CD14-positive monocyte (primary cell): Measurements from ENCODE around the gene CACTIN. TPM values are rescaled to one million over a fixed set of nuclear protein-coding genes. Genes with fewer than 3 reads are reported as not detected.

Experiments
- DNase-seq, 3 donors: peaks; one replicate each; pipeline ENCODE4 v3.0.0-alpha.2; 2011 to 2022
- H2AFZ ChIP-seq: 2 replicates; pipeline ENCODE4 v1.6.0; 2012; ENCODE audit warnings: mild to moderate bottlenecking, low read depth, low read length, inconsistent platforms; ENCODE audit not compliant: insufficient read depth, poor library complexity, severe bottlenecking
- H3K27ac ChIP-seq, 2 donors: 1 replicate in 1 of 2; 2 replicates in 1 of 2; pipeline ENCODE4 v1.5.1; 2012 to 2013; ENCODE audit warnings: low read length in 2 of 2, control low read depth in 1 of 2, inconsistent platforms in 1 of 2, low read depth in 1 of 2, mild to moderate bottlenecking in 1 of 2
- H3K27me3 ChIP-seq, 2 donors: one replicate each; pipeline versions ENCODE4 v1.6.0 to v1.6.1; 2011 to 2013; ENCODE audit warnings: low read length in 2 of 2; ENCODE audit not compliant: control insufficient read depth in 2 of 2, insufficient read depth in 2 of 2
- H3K36me3 ChIP-seq, 2 donors: replicated peaks in 1 of 2; 1 replicate in 1 of 2; 2 replicates in 1 of 2; pipeline versions ENCODE4 v1.5.1 to v1.6.1; 2012 to 2013; ENCODE audit warnings: low read length in 2 of 2, control low read depth in 1 of 2, inconsistent platforms in 1 of 2, mild to moderate bottlenecking in 1 of 2; ENCODE audit not compliant: insufficient read depth in 2 of 2, control insufficient read depth in 1 of 2
- H3K4me1 ChIP-seq, 2 donors: 1 replicate in 1 of 2; 2 replicates in 1 of 2; pipeline versions ENCODE4 v1.5.1 to v1.6.1; 2012 to 2013; ENCODE audit warnings: low read length in 2 of 2, control low read depth in 1 of 2, inconsistent platforms in 1 of 2, mild to moderate bottlenecking in 1 of 2, moderate library complexity in 1 of 2; ENCODE audit not compliant: insufficient read depth in 2 of 2, control insufficient read depth in 1 of 2
- H3K4me2 ChIP-seq: replicated peaks from 2 replicates; pipeline ENCODE3; 2012; ENCODE audit warnings: low read length, moderate library complexity, mild to moderate bottlenecking; ENCODE audit not compliant: poor library complexity, severe bottlenecking; ENCODE audit errors: extremely low read depth
- H3K4me3 ChIP-seq, 3 experiments: fragments of 200-600 bp in 1 of 3; sonication (generic) in 1 of 3; replicated peaks in 1 of 3; 1 replicate in 2 of 3; 2 replicates in 1 of 3; pipeline ENCODE4 v1.5.1; 2011 to 2013; ENCODE audit warnings: low read length in 3 of 3, mild to moderate bottlenecking in 3 of 3, control low read depth in 2 of 3, low read depth in 2 of 3, inconsistent platforms in 1 of 3, moderate library complexity in 1 of 3
- H3K79me2 ChIP-seq: 2 replicates; pipeline ENCODE4 v1.6.0; 2012; ENCODE audit warnings: mild to moderate bottlenecking, control low read depth, inconsistent platforms, low read length, moderate library complexity; ENCODE audit not compliant: insufficient read depth
- H3K9ac ChIP-seq: 2 replicates; pipeline ENCODE4 v1.6.0; 2017; ENCODE audit warnings: low read length, mild to moderate bottlenecking; ENCODE audit not compliant: insufficient read depth, poor library complexity, severe bottlenecking
- H3K9me3 ChIP-seq, 2 donors: replicated peaks in 1 of 2; 1 replicate in 1 of 2; 2 replicates in 1 of 2; pipeline versions ENCODE4 v1.5.1 to v1.6.1; 2012 to 2013; ENCODE audit warnings: low read length in 2 of 2, control low read depth in 1 of 2; ENCODE audit not compliant: control insufficient read depth in 1 of 2, insufficient read depth in 1 of 2
- H4K20me1 ChIP-seq: 2 replicates; pipeline ENCODE4 v1.6.0; 2012; ENCODE audit warnings: mild to moderate bottlenecking, low read length, control low read depth, moderate library complexity; ENCODE audit not compliant: insufficient read depth
- H3K27ac Mint-ChIP-seq, 7 donors: one replicate each; pipeline ENCODE4 v1.8.0; 2020; ENCODE audit warnings: mild to moderate bottlenecking in 7 of 7, mixed read lengths in 7 of 7, moderate library complexity in 6 of 7, inconsistent platforms in 2 of 7
- H3K27me3 Mint-ChIP-seq, 3 donors: one replicate each; pipeline ENCODE4 v1.8.0; 2021 to 2022; ENCODE audit warnings: low read depth in 3 of 3, mild to moderate bottlenecking in 3 of 3, mixed read lengths in 3 of 3, moderate library complexity in 3 of 3, inconsistent platforms in 1 of 3
- H3K36me3 Mint-ChIP-seq, 2 donors: one replicate each; pipeline ENCODE4 v1.8.0; 2020; ENCODE audit warnings: mixed read lengths in 2 of 2, inconsistent platforms in 1 of 2, mild to moderate bottlenecking in 1 of 2
- H3K4me1 Mint-ChIP-seq: one replicate; pipeline ENCODE4 v1.8.0; 2020; ENCODE audit warnings: mild to moderate bottlenecking, mixed read lengths
- H3K4me3 Mint-ChIP-seq, 2 donors: one replicate each; pipeline ENCODE4 v1.8.0; 2020; ENCODE audit warnings: mild to moderate bottlenecking in 2 of 2, mixed read lengths in 2 of 2, moderate library complexity in 1 of 2
- H3K9me3 Mint-ChIP-seq, 7 donors: one replicate each; pipeline ENCODE4 v1.8.0; 2020 to 2022; ENCODE audit warnings: mixed read lengths in 7 of 7, mild to moderate bottlenecking in 6 of 7, moderate library complexity in 6 of 7, inconsistent platforms in 2 of 7
- WGBS: methylation state at CpG from one replicate; pipeline ENCODE4 v1.1.5; 2013; ENCODE audit warnings: missing lambda C conversion rate; ENCODE audit not compliant: insufficient coverage; 5-methylcytosine and 5-hydroxymethylcytosine counted together
- intact Hi-C, 2 donors: fragments of 100-400 bp; cut with micrococcal nuclease; formaldehyde crosslinking; loops; one replicate each; pipeline versions ENCODE4 v1.15.0 to v1.15.1; 2023
- polyA plus RNA-seq, 3 donors: library from polyadenylated mRNA; depleted of rRNA in 1 of 3; unstranded in 2 of 3; stranded (reverse) in 1 of 3; fragments of 300-500 nt in 2 of 3; fragments of >200 nt in 1 of 3; fragmentation: Illumina TruSeq in 2 of 3; gene quantifications; 1 replicate in 2 of 3; 2 replicates in 1 of 3; pipeline ENCODE4 v1.2.3, GENCODE V29; 2012 to 2021
- TF ChIP-seq, protein P1 (sequence below): fragments of 200-600 bp; IDR thresholded peaks from one replicate; pipeline ENCODE4 v1.8.0; 2022; ENCODE audit warnings: antibody characterized with exemption, mild to moderate bottlenecking

Gene CACTIN
- polyA plus RNA-seq, 3 donors, result 2.5 to 19.4 (median 3.0) TPM

DNA sequence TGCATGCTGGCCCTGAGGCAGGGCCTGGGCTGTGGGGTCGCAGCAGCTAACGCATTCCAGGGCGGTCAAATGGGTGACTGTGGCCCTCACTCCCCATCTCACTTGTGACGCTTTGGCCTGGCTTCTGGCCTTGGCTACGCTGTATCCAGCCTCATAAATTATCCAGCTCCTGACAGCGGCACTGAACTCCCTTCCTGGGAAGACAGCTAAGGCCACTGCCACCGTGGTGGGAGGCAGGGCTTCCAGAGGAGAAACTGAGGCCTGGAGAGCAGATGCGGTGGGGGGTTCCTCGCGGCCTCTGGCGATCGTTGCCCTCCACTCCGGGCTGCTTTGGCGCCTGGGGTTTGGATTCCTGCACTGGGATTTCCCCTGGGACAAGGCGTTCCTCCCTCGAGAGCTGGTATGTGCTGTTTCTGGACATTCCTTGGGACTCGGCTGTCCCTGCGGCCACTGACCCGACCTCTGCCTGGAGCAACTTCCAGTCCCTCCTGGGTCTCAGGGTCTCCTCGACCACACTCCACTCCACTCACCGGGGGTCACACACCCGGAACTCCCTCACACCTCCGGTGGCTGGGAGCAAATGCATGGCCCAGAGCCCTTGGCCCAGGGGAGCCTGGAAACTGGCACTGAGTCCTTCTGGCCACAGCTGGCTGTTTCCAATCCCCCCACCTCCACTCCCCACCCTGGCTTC, 23.3 kb downstream of the CACTIN start:
- no peaks in the 10 kb centered on the region for H4K20me1 ChIP-seq
- Mint-ChIP-seq H3K27me3 (peaks cover 4 to 23% (median 21%) of the 10 kb centered on the region in 3 donors), H3K4me1 (peaks cover 13% of the 10 kb centered on the region), H3K36me3 (peaks cover 3 to 5% of the 10 kb centered on the region in 2 donors), H3K4me3 (no peak overlapping the region), H3K27ac (no peak overlapping the region), H3K9me3 (peaks cover 3 to 7% (median 6%) of the 10 kb centered on the region in 7 donors)
- H3K27ac ChIP-seq, result no peak overlapping the region
- H3K36me3 ChIP-seq, result no peaks in the 10 kb centered on the region
- DNase-seq, result no peak
- H3K4me1 ChIP-seq, result peaks cover 17 to 22% of the 10 kb centered on the region in 2 donors
- 96% methylated on average over 22 of the region's 23 CpGs for WGBS
- H3K4me3 ChIP-seq, result no peak overlapping the region
- no peak overlapping the region for H3K4me2 ChIP-seq
- H3K9ac ChIP-seq, result no peak overlapping the region
- H3K9me3 ChIP-seq, result peaks cover 0 to 5% of the 10 kb centered on the region in 2 donors
- intact Hi-C loops, result no loop called here
- H3K79me2 ChIP-seq, result no peaks in the 10 kb centered on the region
- H3K27me3 ChIP-seq, result peaks cover 11 to 37% of the 10 kb centered on the region in 2 donors
- H2AFZ ChIP-seq, result no peak overlapping the region
- TF ChIP-seq, protein P1, sequence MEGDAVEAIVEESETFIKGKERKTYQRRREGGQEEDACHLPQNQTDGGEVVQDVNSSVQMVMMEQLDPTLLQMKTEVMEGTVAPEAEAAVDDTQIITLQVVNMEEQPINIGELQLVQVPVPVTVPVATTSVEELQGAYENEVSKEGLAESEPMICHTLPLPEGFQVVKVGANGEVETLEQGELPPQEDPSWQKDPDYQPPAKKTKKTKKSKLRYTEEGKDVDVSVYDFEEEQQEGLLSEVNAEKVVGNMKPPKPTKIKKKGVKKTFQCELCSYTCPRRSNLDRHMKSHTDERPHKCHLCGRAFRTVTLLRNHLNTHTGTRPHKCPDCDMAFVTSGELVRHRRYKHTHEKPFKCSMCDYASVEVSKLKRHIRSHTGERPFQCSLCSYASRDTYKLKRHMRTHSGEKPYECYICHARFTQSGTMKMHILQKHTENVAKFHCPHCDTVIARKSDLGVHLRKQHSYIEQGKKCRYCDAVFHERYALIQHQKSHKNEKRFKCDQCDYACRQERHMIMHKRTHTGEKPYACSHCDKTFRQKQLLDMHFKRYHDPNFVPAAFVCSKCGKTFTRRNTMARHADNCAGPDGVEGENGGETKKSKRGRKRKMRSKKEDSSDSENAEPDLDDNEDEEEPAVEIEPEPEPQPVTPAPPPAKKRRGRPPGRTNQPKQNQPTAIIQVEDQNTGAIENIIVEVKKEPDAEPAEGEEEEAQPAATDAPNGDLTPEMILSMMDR, result no peak

DNA sequence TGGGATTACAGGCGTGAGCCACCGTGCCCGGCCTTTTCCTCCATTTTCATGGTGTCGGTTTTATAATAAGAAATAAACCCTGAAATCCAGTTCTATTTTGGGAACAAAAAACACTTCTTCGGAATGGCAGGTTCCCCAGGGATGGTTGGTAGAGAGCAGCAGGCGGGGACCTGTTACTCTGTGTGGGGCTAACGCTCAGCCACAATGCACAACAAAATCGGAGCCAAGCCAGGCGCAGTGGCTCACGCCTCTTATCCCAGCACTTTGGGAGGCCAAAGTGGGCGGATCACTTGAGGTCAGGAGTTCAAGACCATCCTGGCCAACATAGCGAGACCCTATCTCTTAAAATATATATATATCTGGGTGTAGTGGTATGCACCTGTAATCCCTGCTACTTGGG, 25.6 kb downstream of the CACTIN start:
- WGBS, result 100% methylated on average over 4 of the region's 12 CpGs
- no peaks in the 10 kb centered on the region for H3K79me2 ChIP-seq
- H3K9me3 ChIP-seq, result no peaks in the 10 kb centered on the region
- H3K4me2 ChIP-seq, result no peak overlapping the region
- intact Hi-C loops, result no loop called here
- no peaks in the 10 kb centered on the region for H3K36me3 ChIP-seq
- Mint-ChIP-seq H3K9me3 (peaks cover 0 to 4% (median 2%) of the 10 kb centered on the region in 7 donors), H3K27me3 (peaks cover 4 to 8% (median 6%) of the 10 kb centered on the region in 3 donors), H3K4me3 (no peak overlapping the region), H3K36me3 (no peaks in the 10 kb centered on the region), H3K27ac (no peak overlapping the region), H3K4me1 (no peaks in the 10 kb centered on the region)
- no peaks in the 10 kb centered on the region for H4K20me1 ChIP-seq
- peaks cover 7 to 16% of the 10 kb centered on the region in 2 donors for H3K27me3 ChIP-seq
- H3K27ac ChIP-seq, result no peak overlapping the region
- TF ChIP-seq, protein P1, result no peak
- H3K9ac ChIP-seq, result no peak overlapping the region
- DNase-seq, result no peak
- H3K4me3 ChIP-seq, result no peak overlapping the region
- no peak overlapping the region for H2AFZ ChIP-seq
- peaks cover 0 to under 1% of the 10 kb centered on the region in 2 donors for H3K4me1 ChIP-seq
